Stimulated activated CD4-positive, alpha-beta T cell treated with anti-CD3 and anti-CD28 coated beads, Interleukin-2, amount 100 ng/mL, for 4 hours (primary cell): ENCODE results near the gene MTX1.
A peak's percentile ranks its signal among the peaks of the same experiment; 100 is the strongest.

Experiments used
- DNase-seq: peaks from one replicate; pipeline ENCODE4 v3.0.0-alpha.2; 2020; ENCODE audit warnings: low read depth

MTX1 gene

DNA sequence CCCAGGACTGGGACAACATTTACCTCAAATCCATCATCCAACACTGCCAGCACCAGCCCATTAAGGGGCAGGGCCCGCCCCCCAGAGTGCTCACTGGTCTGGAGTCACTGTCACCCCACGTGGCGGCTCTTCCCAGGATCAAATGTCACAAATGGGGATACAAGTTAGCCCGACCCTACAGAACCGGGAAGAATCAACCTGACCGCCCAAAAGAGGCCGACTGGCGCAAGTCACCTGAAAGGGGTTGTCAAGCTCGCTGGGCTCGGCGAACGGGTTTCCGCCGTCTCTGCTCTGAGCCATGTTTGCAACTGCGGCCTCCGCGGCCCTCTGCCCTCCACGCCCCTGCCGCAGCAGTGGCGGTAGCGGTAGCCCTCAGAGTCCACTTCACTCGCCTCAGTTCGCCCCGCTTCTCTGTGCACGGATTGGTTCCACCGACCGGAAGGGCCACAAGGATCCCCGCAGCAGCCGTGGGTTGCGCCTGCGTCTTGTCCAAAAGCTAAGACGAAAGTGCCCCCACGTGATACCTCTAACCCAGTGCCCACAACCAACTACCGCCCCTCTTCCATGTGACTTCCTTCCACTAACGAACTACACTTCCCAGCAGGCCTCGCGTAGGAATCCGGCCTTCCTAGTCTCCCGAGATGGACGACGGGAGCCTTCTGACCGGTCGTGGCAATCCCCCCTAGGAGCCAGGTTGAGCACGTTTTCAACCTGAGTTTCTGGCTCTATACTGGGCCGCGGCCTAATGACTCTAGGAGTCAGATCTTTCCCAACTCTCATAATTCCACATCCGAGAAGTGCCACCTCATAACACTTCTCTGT is 53.6 kb downstream of the MTX1 start, which contains the start of gene SCAMP3:
Gene SCAMP3 (minus strand): TSS at position 509 of the 822 bp plus-strand sequence. CDS start 209 bp downstream, at position 300.
- peak; percentile 80 for DNase-seq

DNA sequence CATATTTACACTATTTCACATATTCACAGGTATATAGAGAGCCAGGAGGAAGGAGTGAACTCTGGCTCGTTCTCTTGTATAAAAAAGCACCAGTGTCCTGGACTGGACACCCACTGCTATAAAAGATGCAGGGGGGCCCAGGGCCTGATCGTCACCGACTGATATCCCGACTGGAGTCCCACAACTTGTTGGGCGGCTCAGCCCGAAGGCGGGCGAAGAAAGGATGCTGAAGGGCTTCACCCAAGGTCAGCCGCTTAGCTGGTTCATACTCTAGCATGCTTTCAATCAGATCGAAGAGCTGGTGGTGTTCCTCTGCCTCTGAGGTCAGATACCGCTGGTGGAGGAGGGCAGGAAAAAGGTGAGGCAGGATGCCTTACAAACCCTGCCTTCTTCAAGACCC is 54.6 kb downstream of the MTX1 start:
- DNase-seq, result no peak
